Peyer's patch (tissue), 4 donors: ENCODE measurements around the gene MUC6.

ENCODE experiments used
- CTCF ChIP-seq, 6 experiments: fragments of 450-650 bp in 4 of 6; fragments of 200-600 bp in 2 of 6; sonication (generic) in 1 of 6; IDR thresholded peaks; one replicate each; pipeline ENCODE4 v1.5.1; 2017 to 2019; ENCODE audit warnings: antibody characterized with exemption in 6 of 6, mild to moderate bottlenecking in 3 of 6, moderate library complexity in 1 of 6
- POLR2A ChIP-seq, 2 donors: fragments of 450-650 bp; IDR thresholded peaks; one replicate each; pipeline ENCODE4 v1.5.1; 2017; ENCODE audit warnings: antibody characterized with exemption in 2 of 2, mild to moderate bottlenecking in 2 of 2, moderate library complexity in 2 of 2

GRCh38 chr11:981764-982163, 54.8 kb downstream of the MUC6 start:
- TF ChIP-seq CTCF (IDR thresholded peaks at IDR 0.05): no peak
- no peak for TF ChIP-seq POLR2A (IDR thresholded peaks at IDR 0.05)
